Midbrain (tissue), 1 donor: ENCODE results near the gene PSMD9.
"Not testable (repeated sequence)": the region's sequence is repeated elsewhere in the genome, so short reads cannot be mapped to it uniquely, and the experiment has no call there.

Source experiments
- DNase-seq: peaks from one replicate; lab custom pipeline; 2025; lab: John Stamatoyannopoulos, UW

PSMD9 gene

DNA sequence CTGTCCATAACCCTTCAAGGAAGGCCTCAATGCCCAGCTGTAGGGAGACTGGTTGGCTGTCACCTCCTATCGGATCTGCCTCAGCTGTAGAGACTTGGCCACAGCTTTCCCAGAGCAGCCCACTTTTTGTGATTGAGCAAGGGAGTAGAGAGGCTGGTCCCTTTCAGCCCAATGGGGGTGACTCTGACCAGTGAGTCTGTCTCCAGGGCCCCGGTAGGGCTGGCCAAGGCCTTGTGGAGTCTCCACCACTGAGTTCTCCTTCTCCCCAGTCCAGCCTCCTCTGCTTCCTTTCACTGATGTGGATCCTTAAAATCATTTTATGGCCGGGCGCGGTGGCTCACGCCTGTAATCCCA is 15.4 kb upstream of the PSMD9 start:
- no peak for DNase-seq

DNA sequence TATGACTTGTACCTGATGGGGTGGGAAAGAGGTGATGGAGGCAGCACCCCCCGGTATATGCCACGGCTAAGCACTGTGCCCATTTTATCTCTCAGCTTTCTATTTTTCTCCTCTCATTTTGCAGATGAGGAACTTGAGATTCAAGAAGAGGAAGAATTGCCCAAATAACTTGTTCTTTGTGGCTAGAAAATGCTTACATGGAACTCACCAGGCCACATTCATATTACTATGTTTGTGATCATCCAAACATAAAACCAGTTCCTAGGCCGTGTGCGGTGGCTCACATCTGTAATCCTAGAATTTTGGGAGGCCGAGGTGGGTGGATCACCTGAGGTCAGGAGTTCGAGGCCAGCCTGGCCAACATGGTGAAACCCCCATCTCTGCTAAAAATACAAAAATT is 14.5 kb upstream of the PSMD9 start:
- no peak for DNase-seq

DNA sequence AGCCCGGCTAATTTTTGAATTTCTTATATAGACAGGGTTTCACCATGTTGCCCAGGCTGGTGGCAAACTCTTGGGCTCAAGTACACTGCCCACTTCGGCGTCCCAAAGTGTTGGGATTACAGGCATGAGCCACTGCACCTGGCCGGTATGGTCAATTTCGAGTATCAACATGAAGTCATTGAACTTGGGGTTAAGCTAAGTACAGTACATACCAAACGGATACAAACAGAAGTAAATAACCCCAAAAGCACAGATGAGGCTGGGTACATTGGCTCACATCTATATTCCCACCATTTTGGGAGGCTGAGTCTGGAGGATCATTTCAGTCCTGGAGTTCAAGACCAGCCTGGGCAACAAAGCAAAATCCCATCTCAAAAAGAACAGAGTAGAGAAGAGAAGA is 13.0 kb upstream of the PSMD9 start:
- no peak for DNase-seq

DNA sequence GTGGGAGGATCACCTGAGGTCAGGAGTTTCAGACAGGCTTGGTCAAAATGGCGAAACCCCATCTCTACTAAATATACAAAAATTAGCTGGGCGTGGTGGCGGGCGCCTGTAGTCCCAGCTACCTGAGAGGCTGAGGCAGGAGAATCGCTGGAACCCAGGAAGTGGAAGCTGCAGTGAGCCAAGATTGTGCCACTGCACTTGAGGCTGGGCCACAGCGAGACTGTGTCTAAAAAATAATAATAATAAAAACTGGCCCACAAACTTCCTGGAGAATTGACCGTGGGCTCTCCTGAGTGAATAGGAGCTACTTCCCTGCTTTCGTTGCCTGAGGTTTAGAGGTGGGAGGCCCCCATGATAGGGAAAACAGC is 12.5 kb upstream of the PSMD9 start:
- DNase-seq, result not testable (repeated sequence)

DNA sequence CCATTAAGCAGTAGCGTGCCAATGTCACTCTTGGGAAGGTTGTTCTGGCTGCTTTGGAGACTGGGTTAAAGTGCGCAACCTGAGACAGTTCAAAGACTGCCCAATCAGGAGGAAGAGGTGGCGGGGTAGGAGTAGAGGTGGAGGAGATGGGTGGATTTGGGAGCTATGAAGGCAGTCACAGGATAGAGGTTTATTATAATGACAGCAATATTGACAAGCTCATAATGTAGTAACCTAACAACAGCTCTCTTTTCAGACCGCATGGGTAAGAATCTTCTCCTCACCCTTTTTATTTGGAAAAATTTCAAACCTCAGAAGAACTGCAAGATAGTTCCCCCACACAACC is 5.3 kb upstream of the PSMD9 start:
- DNase-seq, result no peak

DNA sequence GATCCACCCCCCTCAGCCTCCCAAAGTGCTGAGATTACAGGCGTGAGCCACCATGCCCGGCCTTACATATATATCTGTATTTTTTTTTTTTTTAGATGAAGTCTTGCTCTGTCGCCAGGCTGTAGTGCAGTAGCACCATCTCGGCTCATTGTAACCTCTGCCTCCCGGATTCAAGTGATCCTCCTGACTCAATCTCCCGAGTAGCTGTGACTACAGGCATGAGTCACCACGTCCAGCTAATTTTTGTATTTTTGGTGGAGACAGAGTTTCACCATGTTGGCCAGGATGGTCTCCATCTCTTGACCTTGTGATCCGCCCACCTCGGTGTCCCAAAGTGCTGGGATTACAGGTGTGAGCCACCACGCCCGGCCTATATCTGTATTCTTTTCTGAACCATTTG is 3.5 kb upstream of the PSMD9 start:
- not testable (repeated sequence) for DNase-seq

DNA sequence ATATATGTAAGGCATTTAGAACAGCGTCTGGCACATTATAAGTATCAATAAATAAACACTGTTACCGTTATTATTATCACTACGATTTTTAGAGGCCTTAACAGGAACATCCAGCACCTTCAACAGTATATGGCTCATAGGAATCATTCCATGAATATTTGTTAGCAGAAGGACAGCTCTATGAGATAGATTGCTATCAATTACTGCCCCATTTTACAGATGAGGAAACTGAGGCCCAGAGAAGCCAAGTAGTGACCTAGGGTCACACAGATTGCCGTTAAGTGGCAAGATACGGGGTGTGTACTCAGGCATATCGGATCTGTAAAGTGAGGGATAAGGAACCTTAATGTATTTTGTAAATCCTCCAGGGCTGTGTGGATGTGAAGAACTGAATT is 510 bp upstream of the PSMD9 start:
- no peak for DNase-seq

DNA sequence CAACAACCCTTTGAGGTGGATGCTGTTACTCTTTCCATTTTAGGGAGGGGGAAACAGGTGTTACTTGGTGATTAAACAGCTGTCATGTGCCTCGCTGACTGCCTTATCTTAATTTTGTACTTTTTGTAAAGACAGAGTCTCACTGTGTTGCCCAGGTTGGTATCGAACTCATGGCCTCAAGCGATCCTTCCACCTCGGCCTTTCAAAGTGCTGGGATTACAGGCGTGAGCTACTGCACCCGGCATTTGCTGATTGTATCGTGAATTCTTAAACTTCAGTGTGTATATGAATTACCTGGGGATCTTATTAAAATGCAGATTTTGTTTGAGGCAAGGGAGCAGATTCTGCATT is 659 bp downstream of the PSMD9 start:
- no peak for DNase-seq

DNA sequence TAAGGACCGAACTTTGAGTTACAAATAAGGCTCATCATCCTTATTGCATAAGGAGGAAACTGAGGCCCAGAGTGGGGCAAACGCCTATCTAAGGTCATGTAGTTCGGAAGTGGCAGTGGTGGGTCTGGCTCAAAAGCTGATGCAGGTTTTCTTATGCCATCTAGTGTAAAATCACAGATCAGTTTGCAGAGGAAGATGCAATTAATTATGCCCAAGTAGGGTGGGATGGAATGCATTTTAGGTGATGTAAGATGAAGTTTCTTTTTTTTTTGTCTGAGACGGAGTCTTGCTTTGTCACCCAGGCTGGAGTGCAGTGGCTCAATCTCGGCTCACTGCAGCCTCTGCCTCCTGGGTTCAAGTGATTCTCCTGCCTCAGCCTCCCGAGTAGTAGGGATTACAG is 1.1 kb downstream of the PSMD9 start:
- not testable (repeated sequence) for DNase-seq

DNA sequence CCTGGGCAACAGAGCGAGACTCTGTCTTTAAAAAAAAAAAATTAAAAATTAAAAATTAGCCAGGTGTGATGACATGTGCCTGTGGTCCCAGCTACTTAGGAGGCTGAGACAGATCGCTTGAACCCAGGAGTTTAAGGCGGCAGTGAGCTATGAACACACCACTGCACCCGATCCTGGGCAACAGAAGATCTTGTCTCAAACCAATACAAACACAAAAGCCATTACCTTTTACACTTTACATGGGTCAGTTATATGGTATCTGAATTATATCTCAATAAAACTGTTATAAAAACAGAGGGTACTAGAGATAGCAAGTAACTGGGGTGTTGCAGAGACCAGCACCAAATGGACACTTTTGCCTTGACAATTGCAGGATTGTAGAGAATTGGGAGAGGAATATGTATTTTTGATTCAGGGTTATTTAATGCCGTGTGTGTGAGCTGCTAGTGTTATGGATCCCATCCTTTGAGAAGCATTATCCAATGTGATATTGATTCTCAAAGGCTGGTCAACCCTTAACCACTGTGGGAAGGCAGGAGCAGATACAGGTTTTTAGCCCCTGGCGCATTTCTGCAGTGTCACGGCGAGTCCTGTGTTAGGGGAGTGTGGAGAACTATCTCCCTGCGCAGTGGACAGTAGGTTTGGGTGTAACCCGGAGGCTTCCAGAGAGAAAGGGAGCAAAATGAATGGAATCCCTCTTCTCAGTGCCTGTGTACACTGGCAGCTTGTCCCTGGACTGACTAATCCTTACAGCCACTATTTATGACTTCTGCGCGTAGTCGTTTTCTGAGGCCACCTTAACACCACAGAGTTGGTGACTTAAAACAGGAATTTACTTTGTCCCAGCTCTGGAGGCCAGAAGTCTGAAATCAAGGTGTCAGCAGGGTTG is 4.3 kb downstream of the PSMD9 start:
- no peak for DNase-seq

DNA sequence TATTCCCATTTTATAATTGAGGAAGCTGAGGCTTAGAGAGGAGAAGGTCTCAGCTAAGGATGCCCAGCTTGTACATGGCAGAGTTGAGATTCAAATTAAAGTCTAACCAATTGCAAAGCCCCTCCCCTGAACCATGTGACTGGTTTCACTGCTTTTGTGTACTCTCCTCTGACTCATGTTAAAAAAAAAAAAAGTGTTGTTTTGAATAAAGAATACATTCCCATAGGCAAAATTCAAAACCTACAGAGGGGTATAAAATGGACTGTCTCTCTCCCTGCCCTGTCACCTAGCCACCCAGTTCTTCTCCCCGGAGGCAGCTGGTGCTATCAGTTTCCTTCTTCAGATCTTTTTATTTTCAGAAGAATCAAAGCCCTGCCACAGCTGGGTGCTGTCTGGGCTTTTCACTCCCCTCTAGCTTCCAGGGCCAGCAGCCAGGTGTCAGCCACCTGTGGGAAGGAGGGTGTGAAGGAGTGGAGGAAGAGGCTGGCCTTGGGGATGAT is 5.4 kb downstream of the PSMD9 start:
- no peak for DNase-seq

DNA sequence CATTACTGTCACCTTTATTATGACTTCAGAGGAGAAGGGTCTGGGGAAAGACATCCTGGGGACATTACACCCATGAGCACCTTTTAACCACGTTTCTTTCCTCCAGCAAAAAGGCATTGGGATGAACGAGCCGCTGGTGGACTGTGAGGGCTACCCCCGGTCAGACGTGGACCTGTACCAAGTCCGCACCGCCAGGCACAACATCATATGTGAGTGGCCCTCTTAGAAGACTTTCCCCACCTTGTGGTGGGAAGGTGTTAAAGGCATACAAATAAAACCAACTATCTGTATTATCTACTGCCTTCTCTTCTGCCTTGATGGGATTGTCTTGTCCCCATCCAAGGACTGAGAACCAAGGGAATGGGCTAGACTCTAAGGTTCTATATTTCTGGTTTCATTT is 6.0 kb downstream of the PSMD9 start:
- DNase-seq, result no peak

DNA sequence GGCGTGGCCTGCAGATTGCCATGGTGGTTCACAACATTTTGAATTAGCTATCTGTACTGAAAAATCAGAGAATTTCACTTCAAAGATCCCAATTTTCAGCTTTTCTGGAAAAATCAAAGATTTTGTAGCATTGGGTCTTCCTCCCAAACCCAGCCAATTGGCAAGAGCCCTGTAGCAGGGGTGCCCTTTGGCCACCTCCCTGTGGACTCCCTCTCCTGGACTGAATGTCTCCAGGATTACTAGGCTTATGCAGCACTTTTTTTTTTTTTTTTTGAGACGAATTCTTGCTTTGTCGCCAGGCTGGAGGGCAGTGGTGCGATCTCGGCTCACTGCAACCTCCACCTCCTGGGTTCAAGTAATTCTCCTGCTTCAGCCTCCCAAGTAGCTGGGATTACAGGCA is 9.7 kb downstream of the PSMD9 start:
- DNase-seq, result no peak

DNA sequence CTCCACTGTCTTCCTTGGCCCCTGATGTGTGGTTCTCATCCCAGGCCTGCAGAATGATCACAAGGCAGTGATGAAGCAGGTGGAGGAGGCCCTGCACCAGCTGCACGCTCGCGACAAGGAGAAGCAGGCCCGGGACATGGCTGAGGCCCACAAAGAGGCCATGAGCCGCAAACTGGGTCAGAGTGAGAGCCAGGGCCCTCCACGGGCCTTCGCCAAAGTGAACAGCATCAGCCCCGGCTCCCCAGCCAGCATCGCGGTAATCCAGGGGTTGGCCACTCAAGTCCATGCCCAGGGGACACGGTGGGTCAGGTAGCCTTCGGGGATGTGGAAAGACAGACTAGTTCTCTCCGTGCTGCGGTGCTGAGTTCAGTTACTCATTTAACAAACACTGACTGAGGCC is 11.0 kb downstream of the PSMD9 start:
- no peak for DNase-seq

DNA sequence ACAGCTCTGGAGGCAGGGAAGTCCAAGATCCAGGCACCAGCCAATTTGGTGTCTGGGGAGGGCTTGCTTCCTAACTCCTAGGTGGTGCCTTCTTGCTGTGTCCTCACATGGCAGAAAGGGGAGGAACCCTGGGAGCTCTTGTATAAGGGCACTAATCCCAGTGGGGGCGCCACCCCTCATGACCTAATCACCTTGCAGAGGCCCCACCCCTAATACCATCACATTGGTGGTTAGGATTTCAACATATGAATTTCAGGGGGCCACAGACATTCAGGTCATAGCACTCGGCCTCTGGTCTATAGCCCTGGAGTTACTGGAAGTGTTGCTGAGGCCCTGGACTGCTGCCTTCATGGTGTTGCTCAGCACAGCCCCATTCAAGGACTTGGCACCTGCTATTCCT is 14.6 kb downstream of the PSMD9 start:
- no peak for DNase-seq

DNA sequence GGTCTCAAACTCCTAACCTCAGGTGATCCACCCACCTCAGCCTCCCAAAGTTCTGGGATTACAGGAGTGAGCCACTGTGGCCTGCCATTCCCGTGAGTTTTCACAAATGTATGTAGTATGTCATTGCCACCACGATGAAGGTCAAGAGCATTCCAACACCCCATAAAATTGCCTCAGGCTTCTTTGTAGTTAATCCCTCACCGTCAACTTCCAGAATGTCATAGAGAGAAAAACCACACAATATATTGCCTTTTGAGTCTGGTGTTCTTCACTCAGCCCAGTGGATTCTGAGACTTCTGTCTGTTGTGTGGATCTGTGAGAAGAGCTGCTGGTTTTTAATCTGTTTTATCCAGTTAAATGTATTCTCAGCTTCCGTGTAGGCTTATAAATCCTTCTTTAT is 17.2 kb downstream of the PSMD9 start:
- DNase-seq, result no peak

DNA sequence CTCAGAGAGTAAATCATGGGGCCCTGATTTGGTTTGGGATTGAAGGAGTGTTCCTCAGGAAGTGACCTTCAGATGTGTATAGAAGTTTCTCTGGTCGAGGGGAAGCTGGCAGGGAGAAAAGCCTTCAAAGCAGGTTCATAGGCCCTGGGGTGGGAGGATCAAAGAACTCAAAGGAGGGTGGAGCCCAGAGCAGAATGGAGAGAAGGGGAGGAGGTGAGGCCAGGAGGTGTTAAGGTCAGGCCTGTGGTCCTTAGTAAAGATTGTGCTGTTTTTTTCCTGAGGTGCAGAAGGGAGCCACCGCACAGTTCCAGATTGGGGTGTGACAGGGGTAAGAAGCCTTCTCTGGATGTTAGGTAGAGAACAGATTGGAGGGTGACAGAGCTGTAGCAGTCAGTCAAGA is 20.1 kb downstream of the PSMD9 start:
- no peak for DNase-seq

DNA sequence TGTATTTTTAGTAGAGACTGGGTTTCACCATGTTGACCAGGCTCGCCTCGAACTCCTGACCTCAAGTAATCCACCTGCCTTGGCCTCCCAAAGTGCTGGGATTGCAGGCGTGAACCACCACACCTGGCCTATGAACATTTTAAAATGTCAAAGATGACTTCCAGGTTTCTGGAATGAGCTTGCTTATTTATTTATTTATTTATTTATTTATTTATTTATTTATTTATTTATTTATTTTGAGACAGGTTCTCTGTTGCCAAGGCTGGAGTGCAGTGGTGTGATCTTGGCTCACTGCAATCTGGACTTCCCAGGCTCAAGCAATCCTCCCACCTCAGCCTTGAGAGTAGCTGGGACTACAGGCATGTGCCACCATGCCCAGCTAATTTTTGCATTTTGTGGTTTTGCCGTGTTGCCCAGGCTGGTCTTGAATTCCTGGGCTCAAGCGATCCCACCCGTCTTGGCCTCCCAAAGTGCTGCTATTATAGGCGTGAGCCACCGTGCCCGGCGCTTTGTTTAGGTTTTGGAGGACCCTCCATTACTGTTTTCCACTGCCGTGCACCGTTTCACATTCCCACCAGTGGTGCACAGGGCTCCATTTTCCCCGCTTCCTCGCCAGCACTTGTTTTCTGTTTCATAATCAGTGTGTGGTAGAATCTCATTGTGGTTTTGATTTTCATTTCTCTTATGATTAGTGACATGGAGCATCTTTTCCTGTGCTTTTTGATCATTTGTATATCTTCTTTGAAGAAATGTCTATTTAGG is 23.4 kb downstream of the PSMD9 start:
- DNase-seq, result no peak

DNA sequence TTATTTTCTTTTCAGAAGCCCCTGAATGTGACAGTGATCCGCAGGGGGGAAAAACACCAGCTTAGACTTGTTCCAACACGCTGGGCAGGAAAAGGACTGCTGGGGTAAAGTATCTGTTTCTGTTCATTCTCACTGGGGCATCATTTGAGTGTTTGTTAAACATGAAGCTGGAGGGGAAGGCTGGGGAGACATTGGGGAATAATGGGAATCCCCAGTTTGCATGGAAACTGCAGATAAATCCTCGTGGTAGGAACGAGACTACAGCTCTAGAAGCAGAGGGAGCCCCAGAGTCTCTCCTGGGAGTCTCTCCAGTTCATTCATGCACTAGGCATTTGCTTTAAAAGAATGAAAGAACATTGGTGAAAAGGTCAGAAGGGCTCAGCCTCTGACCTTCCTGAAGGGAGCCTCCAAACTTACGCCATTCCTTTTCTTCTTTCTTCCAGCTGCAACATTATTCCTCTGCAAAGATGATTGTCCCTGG is 27.3 kb downstream of the PSMD9 start:
- no peak for DNase-seq

DNA sequence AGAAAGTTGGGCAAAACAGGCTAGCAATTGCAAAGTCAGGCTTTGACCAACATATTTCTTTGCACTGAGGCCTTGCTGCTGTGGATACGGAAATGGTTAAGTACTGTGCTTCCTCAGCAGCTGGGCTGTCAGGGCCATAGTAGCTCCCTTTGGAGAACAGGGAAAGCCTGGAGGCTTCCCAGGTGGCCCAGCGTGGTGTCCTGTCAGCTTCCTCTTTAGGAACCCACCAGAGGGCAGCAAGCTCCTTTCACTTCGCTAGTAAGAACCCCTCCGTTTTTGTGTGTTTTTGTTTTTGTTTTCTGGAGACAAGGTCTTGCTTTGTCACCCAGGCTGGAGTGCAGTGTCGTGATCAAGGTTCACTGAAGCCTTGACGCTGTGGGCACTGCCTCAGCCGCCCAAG is 28.1 kb downstream of the PSMD9 start:
- DNase-seq, result no peak

DNA sequence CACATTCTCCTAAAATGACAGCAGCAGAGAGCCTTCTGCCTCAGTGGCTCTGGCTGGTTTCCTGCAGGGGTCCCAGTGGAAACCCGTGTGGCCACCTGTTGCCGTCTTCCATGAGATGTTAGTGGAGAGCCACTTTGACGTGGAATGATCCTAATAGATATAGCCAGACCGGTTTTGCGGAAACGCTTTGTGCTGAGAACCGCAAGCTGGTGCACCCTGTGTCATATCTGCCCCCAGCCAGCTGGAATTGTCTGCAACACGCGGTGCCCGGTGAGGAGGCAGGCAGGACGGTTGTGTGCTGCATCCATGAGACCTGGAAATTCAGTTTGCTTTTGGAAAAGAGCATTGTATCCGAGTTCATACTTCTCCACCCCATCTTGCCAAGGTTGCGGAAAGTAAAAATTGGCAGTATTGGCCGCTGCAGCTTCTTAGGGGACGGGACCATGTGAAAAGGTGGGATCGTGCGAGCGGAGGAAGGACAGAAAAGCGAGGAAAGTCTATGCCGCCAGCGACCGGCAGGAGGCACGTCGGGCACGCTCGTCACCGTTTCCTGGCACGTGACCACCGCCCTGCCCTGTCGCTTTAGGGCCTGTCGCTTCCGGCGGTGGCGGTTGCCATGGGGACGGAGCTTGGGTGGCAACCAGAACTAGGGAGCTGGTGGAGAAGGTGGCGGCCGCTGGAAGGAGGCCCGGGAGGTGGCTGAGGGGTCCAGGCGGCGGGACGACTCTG is 29.5 kb downstream of the PSMD9 start, which contains the start of gene CFAP251:
TSS of gene CFAP251 (plus strand) at position 643 of the 729 bp plus-strand sequence. CDS start 2,714 bp downstream, outside the sequence.
- DNase-seq, result peak; percentile 89

DNA sequence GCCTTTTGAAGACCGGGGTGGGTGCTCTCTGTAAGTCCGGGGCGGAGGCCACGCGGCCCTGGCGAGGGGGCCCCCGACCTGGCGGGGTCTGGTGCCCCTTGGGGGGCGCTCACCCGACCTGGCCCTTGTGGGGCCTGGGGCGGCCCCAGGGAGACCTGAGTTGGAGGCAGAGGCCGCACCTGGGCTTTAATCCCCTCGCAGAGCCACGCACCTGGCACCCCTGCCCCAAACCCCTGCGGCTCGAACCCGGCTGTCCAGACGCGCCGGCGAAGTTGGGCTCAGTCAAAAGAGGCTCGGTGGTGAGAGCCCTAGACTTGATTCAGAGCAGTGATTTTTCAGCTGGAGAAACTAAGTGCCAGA is 30.1 kb downstream of the PSMD9 start:
- DNase-seq, result no peak

DNA sequence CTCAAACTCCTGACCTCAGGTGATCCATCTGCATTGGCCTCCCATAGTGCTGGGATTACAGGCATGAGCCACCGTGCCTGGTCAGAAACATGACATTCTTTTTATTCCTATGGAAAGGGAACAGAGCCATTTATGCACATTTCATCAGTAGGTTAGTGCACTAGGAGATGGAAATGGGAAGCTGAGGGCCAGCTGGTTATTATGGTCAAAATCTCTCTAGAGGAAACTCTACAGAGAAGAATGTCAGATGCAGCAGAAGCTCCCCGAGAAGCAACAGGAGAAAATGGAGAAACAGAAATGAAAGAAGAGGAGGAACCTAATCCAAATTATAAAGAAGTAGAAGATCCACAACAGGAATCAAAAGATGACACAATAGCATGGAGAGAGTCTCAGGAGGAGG is 32.5 kb downstream of the PSMD9 start:
- DNase-seq, result no peak
